HG02840 (cell line): ENCODE measurements around the gene NCOA1.
"Not testable (repeated sequence)": the region's sequence is repeated elsewhere in the genome, so short reads cannot be mapped to it uniquely, and the experiment has no call there.

Experiments used
- ATAC-seq: cut with Tn5 transposase; IDR thresholded peaks from one replicate; pipeline ENCODE4 v1.9.1; 2021; ENCODE audit warnings: mild to moderate bottlenecking, moderate library complexity, moderate number of reproducible peaks; ENCODE audit not compliant: unreplicated experiment, low FRiP score

The NCOA1 gene

DNA sequence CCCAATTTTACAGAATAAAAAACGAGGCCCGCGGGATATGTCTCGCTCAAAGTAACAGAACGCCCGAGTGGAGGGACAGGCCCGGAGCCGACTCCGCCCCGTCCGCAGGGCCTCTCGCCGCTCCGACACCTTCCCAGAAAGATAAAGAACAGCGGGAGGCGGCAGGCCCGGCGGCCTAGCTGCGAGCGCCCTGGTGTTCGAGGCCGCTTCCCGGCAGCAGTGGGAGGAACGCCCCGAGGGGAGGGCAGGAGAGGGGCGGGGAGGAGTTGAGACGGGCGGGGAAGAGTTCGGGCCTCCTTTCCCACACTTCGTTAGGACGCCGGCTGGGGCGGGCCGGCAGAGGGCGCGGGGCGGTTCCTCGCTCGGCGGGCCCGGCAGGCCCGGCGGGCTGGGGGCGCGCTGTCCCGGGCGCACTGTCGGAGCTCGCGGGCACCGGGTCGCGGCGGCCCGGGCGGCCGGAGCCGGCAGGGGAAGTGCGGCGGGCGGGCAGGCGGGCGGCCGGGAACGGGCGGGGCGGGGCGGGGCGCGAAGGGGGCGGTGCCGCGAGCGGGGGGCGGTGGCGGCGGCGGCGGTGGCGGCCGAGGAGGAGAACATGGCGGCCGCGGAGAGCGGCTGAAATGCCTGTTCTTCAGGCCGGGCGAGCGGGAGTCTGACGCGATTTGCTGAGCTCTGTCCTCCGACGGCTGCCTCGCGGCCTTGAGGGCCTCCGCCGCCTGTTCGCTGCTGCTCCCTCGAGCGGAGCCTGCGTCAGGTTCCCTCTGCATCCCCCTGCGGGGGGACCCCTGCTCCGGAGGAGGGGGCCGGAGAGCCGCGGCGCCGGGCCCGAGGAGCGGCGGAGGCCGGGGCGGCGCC is at the start of gene NCOA1:
TSS of gene NCOA1 (plus strand) at position 565 of the 852 bp plus-strand sequence. CDS start 167,424 bp downstream, outside the sequence.
- peak; percentile 70 for ATAC-seq

DNA sequence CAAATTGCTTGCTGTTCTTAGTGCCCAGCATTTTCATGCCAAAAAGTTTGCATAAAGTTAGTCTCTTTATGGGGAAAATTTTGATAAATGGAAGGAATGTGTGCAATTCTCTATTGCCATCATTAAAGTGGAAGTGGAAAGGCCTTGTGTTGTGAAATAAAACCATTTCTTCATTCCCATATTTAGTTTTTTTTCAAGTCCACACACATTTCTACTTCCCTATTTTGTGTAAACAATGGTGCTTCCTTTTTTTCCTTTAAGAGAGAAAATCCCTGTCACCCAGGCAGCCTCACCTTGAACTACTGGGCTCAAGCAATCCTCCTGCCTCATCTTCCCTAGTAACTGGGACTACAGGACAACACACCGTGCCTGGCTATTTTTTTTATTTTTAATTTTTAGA is 42.3 kb upstream of the NCOA1 start:
- ATAC-seq = no peak

DNA sequence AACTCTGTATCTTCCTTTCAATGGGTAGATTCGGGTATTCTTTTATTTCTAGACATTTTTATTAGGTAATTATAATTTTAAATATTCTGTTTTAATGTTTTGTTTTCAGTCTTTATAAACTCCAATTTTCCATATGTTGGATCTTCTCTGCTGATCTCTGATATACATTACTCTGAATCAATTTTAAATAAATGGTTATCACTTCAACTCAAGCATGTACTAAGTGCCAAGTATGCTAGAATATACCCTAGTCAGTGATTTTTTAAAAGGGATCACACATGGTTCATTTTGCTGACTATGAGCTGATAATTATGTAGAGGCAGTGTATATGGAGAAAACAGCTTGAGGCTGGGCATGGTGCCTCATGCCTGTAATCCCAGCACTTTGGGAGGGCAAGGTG is 41.7 kb upstream of the NCOA1 start:
- no peak for ATAC-seq

DNA sequence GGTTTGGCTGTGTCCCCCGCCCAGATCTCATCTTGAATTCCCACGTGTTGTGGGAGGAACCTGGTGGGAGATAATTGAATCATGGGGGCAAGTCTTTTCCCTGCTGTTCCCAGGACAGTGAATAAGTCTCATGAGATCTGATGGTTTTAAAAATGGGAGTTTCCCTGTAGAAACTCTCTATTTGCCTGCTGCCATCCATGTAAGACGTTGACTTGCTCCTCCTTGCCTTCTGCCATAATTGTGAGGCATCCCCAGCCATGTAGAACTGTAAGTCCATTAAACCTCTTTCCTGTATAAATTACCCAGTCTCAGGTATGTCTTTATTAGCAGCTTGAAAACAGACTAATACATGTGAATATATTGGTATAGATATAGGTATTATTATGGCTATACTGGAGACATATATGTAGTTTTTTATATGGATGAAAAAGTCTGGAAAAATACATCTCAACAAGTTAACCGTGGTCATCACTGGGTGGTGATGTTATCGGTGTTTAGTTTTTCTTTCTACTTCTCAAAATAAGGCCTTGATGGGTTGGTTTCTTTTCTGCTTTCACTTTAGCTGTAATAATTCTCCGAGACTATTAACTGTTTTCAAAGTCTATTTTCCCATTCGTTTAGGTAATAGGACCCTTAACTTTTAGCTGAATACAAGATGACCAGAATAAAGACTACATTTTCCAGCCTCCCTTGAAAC is 39.1 kb upstream of the NCOA1 start:
- ATAC-seq = no peak

DNA sequence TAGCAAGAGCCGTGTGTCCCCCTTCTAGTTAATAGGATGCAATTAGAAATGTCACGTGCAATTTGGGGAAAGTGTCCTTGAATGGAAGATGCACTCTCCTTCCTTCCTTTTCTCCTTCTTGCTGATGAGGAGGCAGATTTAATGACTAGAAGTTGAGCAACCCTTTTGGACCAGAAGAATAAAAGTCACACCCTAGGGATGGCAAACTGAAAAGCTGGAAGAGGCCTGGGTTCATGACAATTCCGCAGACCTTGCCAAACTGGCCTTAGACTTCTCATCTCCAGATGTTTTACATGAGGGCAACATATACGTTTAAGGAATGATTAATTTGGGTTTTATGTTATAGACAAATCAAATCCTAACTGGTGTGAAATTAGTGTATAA is 38.6 kb upstream of the NCOA1 start:
- ATAC-seq = no peak

DNA sequence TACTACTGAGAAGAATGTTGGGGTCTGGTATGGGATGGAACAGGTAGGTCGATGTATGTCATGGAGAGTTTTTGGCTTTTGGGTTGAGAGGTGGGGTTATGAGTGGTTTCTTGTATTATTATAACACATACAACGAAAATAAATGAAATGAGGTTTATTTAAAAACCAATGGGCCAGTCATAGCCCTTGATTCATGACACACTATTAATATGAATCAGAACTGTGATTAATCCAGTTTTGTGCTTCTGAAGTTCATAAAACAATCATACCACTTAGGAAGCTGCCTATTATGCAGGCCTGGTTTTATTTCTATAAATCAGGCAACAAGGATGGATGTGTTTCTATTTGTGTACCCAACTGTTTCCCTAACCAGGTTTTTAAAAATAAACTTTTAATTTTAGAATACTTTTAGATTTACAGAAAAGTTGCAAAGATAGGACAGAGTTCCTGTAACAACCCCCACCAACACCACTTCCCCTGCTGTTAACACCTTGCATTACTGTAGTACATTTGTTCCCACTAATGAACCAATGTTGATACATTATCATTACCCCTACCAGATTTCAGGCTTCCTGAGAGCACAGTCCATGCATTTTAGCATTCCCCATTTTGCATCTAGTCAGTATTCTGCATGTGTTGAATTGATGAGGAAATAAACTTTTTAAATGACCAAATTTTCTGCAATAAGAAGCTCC is 37.5 kb upstream of the NCOA1 start:
- ATAC-seq = no peak

DNA sequence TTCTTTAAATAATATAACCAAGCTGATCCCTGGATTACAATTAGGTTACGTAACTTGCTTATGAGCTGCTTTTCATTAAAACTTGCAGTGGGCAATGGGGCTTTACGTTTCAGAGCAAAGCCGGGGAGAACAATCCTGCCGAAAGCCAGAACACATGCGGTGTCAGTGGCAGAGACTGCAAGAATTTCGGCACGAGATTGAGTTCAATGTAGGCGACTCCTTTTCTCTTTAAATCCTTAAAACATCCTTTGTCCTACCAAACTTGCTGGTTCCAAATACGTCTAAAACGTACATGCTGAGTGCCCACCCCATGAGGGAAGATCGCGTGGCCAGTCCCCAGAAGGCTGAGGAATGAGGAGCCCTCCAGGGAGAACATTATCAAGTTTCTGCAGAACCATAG is 36.8 kb upstream of the NCOA1 start:
- ATAC-seq = no peak

DNA sequence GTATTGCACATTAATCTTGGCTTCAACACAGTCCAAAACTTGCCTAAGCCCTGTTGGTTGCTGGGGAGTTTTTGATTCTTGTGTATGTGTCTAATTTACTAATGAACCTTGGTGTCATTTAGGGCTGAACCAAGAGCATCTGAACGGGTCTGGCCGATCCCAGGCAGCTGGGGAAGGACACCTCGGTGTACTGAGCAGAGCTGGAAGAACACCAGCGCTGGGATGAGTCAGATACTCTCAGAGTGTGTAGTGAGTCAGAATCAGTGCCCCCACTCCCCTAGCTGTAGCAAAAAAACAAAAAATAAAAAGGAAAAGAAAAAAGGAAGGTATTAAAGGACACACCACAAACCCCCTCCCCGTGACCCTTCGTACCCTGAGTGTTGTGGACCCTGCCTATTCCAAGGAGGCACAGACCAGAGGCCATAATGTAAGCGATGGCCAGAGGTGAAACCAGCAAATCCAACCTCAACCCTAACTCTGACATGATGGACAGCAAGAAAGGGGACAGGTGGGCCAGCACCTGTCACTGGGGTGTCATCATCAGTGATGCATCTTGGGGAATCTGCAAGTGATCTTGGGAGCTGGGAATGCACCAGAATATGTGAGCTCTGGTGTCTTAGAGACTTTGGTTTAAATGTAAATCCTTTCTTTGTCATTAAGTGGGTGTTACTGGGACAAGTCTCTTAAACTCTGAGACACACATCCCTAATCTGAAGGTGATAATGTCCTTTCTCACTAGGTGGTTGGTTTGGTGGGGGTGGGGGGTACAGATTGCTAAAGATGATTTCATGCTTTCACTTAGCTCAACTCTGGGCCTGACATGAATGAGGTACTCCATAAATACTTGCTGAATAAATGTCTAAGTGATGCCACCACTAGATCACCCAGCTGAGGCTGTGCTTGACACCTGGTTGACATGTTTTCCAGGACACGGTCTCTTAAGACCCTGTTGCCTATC is 34.2 kb upstream of the NCOA1 start:
- no peak for ATAC-seq

DNA sequence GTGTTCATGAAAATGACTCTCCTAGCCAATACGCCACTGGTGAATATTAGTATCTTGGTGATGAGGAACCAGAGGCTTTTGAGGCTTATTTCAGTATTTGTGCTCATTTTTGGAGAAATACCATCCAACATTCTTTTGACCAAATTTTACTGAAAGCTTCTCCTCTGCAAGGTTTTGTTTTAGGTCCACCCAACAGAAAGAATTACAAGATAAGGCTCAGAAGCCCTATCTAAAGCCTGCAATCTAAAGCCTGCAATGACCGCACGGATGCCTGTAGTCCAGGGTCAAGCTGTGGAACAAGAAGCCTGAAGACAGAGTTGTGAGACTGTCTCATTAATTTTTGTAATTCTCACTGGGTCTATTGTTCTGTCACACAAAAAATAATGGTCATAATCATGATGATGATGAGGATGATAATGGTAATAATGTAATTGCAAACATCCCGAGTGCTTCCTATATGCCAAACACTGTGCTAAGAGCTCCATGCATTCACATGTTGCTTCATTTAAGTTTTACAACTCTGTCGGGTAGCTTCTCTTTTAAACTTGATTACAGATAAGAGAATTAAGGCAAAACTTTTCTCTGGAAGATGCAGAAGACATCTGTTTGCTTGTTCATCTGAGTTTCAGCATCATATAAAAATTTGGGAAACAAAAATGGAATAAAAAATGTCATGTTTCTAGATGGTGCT is 33.2 kb upstream of the NCOA1 start:
- ATAC-seq = no peak

DNA sequence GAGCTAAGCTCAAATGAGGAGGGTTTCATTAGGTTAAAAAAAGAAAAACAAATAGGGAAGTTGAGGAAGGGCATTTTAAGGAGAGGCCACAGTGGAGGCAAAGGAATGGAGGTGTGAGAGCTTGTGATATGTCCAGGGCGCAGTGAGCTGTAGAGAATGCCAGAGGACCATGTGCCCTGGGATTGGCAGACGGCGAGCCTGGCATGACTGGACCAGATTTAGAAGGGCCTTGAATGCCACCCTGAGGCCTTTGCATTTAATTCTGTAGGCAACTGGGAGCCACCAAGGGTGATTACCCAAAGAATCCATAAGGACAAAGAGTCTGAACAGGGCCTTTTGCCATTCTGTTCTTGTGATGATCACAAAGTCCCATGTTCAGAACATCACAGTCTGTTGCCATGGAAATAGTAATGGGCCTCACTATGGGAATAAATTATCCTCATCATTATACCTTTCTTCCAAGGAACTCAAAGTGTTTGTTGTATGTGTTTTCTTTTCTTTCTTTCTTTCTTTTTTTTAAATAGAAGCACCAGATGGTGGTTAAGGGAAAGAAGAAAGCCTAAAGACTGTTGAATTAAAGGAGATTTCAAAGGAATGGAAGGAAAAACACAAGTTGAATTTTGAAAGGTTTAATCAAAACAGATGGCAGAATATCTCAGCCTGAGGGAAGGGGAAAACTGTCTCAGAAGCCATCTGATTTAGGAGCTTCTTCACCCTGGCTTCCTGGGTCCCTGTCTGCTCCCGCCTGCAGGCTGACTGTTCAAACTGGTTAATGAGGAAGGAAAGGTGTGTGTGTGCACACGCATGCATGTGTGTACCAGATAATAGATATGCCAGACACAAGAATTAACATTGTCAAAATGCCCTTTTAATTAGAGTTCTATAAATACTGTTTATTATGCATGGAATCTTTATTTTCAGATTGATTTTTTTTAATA is 31.6 kb upstream of the NCOA1 start:
- no peak for ATAC-seq

DNA sequence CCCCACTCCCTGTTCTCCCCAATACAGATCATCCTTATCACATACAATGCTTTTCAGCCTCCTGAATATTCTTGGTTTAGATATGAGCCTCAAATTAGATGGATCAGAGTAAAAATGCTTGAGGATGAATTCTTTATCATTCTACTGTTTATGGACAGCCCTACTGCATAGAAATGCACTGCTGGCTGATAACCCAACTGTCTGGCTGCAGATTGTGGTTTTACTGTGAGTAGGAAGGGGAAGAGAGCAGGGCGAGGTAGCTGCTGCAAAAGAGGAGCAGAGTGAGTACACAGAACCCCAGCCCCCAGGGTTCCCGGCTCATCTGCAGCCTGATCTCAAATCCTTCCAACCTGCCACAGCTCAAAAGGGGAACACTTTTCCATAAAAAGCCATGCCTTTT is 29.4 kb upstream of the NCOA1 start:
- no peak for ATAC-seq

DNA sequence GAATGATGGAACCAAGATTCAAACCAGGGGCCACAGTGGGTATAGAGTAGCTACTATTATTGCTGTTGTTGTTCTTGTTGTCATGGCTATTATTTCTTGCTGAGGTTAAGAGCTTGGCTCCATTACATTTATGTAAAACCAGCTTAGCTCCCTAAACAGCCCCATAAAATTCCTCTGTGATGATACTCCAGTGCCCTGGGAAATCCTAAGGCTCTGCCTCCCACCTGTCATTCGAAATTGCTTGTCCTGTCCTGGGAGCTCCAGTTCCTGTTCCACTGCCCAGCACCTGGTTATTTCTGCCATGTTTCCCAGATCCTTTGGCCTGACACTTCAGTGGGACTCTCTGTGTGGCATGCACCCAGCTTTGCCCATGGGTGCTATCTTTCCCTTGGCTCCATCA is 27.8 kb upstream of the NCOA1 start:
- no peak for ATAC-seq

DNA sequence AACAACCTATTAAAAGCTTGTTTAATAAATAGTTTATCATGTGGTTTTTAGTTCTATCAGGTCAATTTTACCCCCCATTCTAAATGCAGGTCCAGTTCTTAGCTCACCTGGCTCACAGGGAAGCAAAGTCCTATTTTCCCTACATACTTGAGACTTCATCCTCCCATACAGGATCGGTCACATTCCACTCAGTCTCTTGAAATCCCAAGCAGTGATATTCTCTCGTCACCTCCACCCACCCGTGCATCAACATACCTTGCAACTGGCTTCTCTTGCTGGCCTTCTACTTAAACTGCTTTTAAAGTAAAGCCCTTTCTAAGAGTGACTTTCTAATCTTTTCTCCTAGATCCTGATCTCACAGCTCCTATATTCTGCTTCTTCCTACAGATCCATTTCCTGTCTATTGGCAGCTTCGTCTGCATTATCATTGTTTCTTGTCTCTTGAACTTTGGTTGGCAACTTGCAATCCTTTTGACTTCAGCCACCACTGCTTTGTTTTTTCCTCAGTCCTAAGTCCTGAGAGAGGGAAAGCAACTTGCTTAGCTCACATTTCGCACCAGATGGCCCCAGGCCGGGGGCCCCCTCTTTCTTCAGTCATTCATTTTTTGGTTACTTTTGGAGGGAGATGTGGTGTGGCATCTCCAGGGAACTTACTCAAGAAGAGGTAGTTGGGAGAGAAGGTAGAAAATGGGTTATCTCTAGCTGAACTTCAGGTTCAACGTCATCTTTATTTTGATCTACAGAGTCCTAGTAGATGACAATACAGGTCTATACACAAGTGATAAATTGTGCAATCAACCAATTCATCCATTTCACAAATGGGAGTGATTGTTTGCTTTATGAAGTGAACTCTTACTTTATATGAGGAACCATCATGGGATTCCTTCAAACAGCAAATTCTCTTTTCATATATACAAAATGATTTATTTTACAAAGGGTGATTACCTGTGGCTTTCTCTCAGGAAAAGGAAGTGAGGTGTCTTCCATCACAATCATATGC is 23.9 kb upstream of the NCOA1 start:
- ATAC-seq = no peak

DNA sequence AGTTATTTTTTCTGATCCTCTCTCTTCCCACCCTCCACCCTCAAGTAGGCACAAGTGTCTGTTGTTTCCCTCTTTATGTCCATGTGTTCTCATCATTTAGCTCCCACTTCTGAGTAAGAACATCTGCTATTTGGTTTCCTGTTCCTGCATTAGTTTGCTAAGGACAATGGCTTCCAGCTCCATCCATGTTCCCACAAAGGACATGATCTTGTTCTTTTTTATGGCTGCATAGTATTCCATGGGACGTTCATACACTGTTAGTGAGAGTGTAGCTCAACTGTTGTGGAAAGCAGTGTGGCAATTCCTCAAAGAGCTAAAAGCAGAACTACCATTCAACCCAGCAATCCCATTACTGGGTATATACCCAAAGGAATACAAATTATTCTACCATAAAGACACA is 22.6 kb upstream of the NCOA1 start:
- not testable (repeated sequence) for ATAC-seq

DNA sequence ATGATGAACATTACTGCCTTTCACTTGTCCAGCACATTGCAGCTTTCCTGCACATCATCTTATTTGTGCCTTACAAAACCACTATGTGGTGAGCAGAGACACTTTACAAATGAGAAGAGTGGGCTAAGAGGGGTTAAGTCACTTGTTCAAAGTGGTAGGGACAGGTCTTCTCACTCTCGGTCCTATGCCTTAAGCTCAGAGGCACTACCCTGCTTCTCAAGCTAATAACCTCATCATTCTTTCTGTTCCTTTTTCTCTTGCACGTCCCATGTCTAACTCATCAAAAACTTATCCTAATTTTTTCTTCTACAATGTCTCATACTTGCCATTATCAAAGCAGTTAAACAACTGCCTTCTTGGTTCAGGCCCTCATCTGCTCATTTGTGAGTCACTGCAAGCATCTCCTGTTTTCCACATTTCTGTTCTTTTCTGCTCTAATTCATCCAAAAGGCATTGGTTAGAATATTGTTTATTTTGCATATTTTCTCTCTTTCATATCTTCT is 21.9 kb upstream of the NCOA1 start:
- no peak for ATAC-seq

DNA sequence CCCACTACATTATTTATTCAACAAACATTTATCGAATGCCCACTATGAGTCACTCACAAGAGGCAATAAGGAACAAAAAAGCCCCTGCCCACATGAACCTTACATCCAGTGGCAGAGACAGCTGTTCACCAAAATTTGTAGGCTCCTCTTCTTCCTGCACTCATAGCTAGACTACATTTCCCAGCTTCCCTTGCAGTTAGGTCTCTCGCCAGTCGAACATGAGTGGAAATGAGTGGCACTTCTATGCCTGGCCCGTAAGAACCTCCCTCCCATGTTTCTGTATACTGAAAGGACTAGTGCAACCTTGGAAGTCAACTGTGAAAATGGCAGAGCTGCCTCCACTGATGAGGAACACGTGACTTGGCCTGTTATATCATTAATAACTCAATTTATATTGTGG is 19.4 kb upstream of the NCOA1 start:
- ATAC-seq = no peak

DNA sequence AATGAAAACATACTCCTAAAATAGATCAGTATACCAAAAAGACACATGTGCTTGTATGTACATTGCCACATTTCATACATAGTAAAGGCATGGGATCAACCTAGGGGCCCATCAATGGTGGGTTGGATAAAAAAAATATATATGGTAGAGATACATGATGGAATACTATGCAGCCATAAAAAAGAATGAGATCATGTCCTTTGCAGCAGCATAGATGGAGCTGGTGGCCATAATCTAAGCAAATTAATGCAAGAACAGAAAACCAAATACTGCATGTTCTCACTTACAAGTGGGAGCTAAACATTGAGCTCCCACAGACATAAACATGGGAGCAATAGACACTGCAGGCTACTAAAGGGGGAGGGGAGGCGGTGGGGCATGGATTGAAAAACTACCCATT is 18.6 kb upstream of the NCOA1 start:
- ATAC-seq = no peak
